Choroid plexus epithelial cell (primary cell): ENCODE data around the gene KNDC1.
"Not testable (repeated sequence)": the region's sequence is repeated elsewhere in the genome, so short reads cannot be mapped to it uniquely, and the experiment has no call there.

Source experiments
- DNase-seq: peaks from one replicate; pipeline ENCODE4 v3.0.0-alpha.2; 2010; ENCODE audit warnings: low read depth
- H3K4me3 ChIP-seq: 2 replicates; pipeline ENCODE4 v1.5.1; 2011; ENCODE audit warnings: low read depth, mild to moderate bottlenecking, control low read depth, low read length, moderate library complexity
- CTCF ChIP-seq: conservative IDR thresholded peaks from 2 replicates; pipeline ENCODE4 v1.5.1; 2011; ENCODE audit warnings: low read depth, mild to moderate bottlenecking, control low read depth, inconsistent platforms, low read length, moderate library complexity

The KNDC1 gene

DNA sequence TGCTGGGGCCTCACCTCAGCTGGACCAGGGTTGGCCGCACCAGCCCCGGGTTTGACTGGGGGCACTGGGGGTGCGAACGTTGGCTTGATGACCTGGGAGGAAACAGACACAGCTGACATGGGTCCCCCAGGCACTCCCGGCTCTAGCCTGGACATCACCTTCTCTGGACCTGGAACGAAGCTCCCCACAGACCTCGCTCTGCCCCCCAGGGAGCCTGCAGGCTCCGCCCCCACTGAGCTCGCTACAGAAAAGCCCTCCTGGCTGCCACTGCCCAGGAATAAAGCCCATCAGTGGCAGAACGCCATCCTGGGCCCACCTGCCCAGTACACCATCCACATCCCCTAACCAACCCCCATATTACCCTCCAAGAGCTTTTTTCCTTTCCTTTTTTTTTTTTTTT lies 103.7 kb downstream of the KNDC1 start:
- no peak for DNase-seq
- no peak overlapping the region for H3K4me3 ChIP-seq
- no peak for TF ChIP-seq CTCF

DNA sequence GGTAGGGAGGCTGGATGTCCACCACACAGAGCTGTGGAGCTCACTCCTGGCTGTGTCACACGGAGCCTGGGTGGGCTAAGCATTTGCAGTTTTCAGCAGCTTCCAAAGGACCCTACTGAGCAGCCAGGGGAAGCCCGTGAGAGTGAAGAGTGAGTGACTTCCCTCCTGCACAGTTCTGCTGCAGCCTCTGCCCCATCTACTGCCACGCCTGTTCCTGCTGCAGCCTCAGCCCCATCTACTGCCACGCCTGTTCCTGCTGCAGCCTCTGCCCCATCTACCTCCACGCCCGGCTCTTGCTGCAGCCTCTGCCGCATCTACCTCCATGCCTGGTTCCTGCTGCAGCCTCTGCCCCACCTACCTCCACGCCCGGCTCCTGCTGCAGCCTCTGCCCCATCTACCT lies 104.4 kb downstream of the KNDC1 start:
- DNase-seq, result no peak
- no peak for TF ChIP-seq CTCF
- no peak overlapping the region for H3K4me3 ChIP-seq

DNA sequence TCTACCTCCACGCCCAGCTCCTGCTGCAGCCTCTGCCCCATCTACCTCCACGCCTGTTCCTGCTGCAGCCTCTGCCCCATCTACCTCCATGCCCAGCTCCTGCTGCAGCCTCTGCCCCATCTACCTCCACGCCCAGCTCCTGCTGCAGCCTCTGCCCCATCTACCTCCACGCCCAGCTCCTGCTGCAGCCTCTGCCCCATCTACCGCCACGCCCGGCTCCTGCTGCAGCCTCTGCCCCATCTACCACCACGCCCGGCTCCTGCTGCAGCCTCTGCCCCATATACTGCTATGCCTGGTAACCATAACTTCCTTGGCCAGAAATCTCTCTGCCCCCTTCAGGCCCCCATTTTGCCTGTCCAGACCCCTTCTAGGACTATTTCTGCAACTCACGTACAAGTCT lies 105.0 kb downstream of the KNDC1 start:
- not testable (repeated sequence) for H3K4me3 ChIP-seq, DNase-seq

GRCh38 chr10:133266056-133266795 lies 106.2 kb downstream of the KNDC1 start:
- no peak for DNase-seq
- no peak for TF ChIP-seq CTCF
- no peak overlapping the region for H3K4me3 ChIP-seq

DNA sequence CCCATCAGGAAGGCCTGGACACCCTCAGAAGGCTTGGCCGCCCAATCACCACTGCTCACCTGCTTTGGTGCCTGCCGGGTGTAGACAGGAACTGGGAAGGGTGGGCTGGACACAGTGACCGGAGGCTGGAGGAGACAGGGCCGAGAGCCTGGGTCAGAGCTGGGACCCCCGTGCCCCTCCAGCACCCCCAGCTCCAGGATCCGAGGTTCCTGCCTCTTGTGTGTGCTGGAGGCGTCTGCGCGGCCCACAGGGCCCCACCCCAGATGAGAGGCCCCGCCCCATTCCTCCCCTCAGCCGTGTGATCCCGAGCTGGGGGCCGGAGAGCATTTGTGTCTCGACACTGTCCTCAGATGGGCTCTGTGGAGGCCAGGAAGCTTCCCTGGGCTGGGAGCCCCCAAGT lies 107.3 kb downstream of the KNDC1 start:
- no peak overlapping the region for H3K4me3 ChIP-seq
- DNase-seq, result no peak
- no peak for TF ChIP-seq CTCF

DNA sequence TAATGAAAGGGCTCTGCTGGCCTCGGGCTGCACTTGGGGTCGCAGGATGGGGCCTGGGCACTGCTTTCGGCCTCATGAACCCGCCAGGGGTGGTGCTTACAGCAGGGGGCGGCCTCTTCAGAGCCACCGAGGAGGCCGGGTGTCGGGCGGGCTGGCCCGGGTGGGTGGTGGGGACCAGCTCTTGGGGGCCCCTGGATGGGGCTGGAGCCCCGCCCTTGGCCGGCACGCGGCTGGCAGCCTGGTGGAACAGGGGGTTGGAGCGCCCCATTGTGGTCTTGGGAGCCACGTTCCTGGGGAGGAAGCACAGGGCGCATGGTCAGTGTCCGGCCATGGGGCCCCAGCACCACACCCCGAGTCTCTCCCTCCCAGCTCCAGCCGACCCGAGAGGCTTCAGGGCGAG lies 107.8 kb downstream of the KNDC1 start:
- no peak overlapping the region for H3K4me3 ChIP-seq
- DNase-seq, result no peak
- TF ChIP-seq CTCF, result no peak

DNA sequence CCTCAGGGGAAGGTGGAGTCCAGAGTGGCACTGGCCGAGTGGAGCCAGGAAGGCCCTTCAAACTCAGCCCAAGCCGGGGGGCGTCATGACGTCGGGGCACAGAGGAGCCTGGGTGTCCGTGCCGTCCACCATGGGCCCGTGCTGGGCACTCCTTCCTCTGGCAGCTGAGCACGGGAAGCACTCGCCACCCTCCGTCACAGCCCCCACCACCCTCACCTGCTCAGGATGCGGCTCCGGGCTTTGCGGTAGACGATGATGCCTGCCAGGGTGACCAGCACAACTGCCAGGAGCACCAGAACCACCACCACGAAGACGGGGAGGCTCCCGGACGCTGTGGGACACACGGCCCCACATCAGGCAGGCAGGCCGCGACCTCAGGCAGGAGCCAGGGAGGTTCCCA lies 108.5 kb downstream of the KNDC1 start:
- DNase-seq, result no peak
- no peak for TF ChIP-seq CTCF
- H3K4me3 ChIP-seq, result no peak overlapping the region
